22Rv1 (cell line): ENCODE data around the gene AUTS2.

Experiments used
- H3K27ac ChIP-seq: fragments of 450-650 bp; 2 replicates; pipeline ENCODE4 v1.5.1; 2017
- ZFX ChIP-seq: fragments of 450-650 bp; IDR thresholded peaks from 2 replicates; pipeline ENCODE4 v1.6.1; 2017; ENCODE audit warnings: antibody characterized with exemption, borderline replicate concordance
- TF ChIP-seq, protein P1 (sequence below): fragments of 450-650 bp; IDR thresholded peaks from 2 replicates; pipeline ENCODE4 v1.5.1; 2017; ENCODE audit warnings: mild to moderate bottlenecking

AUTS2 gene

GRCh38 chr7:69935107-69935506 lies 336.8 kb downstream of the AUTS2 start:
- no peak overlapping the region for H3K27ac ChIP-seq
- TF ChIP-seq ZFX = no peak

- TF ChIP-seq ZFX = no peak
- TF ChIP-seq, protein P1, sequence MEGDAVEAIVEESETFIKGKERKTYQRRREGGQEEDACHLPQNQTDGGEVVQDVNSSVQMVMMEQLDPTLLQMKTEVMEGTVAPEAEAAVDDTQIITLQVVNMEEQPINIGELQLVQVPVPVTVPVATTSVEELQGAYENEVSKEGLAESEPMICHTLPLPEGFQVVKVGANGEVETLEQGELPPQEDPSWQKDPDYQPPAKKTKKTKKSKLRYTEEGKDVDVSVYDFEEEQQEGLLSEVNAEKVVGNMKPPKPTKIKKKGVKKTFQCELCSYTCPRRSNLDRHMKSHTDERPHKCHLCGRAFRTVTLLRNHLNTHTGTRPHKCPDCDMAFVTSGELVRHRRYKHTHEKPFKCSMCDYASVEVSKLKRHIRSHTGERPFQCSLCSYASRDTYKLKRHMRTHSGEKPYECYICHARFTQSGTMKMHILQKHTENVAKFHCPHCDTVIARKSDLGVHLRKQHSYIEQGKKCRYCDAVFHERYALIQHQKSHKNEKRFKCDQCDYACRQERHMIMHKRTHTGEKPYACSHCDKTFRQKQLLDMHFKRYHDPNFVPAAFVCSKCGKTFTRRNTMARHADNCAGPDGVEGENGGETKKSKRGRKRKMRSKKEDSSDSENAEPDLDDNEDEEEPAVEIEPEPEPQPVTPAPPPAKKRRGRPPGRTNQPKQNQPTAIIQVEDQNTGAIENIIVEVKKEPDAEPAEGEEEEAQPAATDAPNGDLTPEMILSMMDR = no peak
- H3K27ac ChIP-seq = no peak overlapping the region
These were observed 338.8 kb downstream of the AUTS2 start for GRCh38 chr7:69937097-69937496.

GRCh38 chr7:69939317-69939716 lies 341.0 kb downstream of the AUTS2 start:
- TF ChIP-seq, protein P1 = no peak
- no peak for TF ChIP-seq ZFX

GRCh38 chr7:69941077-69941651 lies 342.9 kb downstream of the AUTS2 start:
- H3K27ac ChIP-seq = no peak overlapping the region
- TF ChIP-seq, protein P1 = no peak
- no peak for TF ChIP-seq ZFX

More at GRCh38 chr7:69939317-69939716, 341.0 kb downstream of the AUTS2 start:
- H3K27ac ChIP-seq = no peak overlapping the region

DNA sequence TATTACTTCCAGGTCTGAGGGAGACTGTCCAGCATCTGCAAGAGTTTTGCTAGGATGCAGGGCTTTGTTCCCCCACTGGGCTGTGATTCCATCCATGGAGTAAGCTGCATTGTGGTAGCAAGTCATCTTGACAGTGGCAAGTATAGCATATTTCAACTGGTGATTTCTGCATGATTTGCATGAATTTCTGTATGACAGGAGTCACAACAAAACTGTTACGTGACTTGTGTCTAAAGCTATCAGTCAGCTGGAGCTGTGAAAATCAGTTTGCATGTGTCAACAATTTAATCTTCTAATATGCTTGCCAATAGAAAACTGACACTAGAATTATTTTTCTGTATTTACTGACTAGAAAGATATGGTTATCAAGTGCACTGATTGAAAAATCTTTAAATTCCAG lies 344.3 kb downstream of the AUTS2 start:
- TF ChIP-seq, protein P1 = no peak
- no peak for TF ChIP-seq ZFX
- no peak overlapping the region for H3K27ac ChIP-seq

GRCh38 chr7:69946901-69947300 lies 348.6 kb downstream of the AUTS2 start:
- H3K27ac ChIP-seq = no peak overlapping the region
- TF ChIP-seq, protein P1 = no peak
- TF ChIP-seq ZFX = no peak

GRCh38 chr7:69947998-69948397 lies 349.7 kb downstream of the AUTS2 start:
- H3K27ac ChIP-seq = no peak overlapping the region
- no peak for TF ChIP-seq ZFX
- TF ChIP-seq, protein P1 = no peak

DNA sequence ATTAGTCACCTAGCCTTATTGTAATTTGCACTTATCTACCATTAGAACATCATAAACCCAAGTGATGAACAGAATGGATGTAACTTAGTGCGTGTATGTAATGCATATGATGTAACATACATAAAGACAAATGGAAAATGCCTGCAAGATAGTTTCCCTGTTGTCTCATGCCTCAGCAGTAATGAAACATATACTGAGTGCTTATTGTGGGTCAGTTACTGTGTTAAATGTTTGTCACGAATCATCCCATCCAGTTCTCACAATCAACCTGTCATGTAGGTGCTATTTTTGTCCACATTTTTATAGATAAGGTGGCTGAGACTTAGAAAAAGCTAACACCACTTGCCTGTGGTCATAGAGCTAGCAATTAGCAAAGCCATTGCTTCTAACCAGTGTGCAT lies 350.8 kb downstream of the AUTS2 start:
- TF ChIP-seq, protein P1 = no peak
- TF ChIP-seq ZFX = no peak
- H3K27ac ChIP-seq = no peak overlapping the region
